Lung microvascular endothelial cell (primary cell): ENCODE results near the gene AKR7A3. TPM values are rescaled to one million over a fixed set of nuclear protein-coding genes. Genes with fewer than 3 reads are reported as not detected.

Experiments
- DNase-seq, 2 donors: peaks; one replicate each; pipeline versions ENCODE4 v3.0.0 to v3.0.0-alpha.2; 2010; ENCODE audit warnings: low read depth in 2 of 2
- total RNA-seq: library from RNA; depleted of rRNA; stranded (reverse); fragments of >200 nt; gene quantifications from 2 replicates; pipeline ENCODE4 v1.2.1, GENCODE V29; 2014

The AKR7A3 gene
- total RNA-seq, 1 donor from 2014 or later = under 0.01 TPM

GRCh38 chr1:19255288-19255687 lies 33.3 kb downstream of the AKR7A3 start:
- no peak for DNase-seq

- DNase-seq = no peak
These were observed 34.2 kb downstream of the AKR7A3 start for GRCh38 chr1:19254416-19254815.

GRCh38 chr1:19251305-19252196 lies 37.0 kb downstream of the AKR7A3 start, which contains the start of the genes EMC1 and MRTO4:
TSS of gene EMC1 (minus strand) at chr1:19251524. CDS start at chr1:19251509, 15 bp downstream.
TSS of gene MRTO4 (plus strand) at chr1:19251805. CDS start at chr1:19251836, 31 bp downstream.
- peak; percentile 83 to 86 for DNase-seq

- no peak for DNase-seq
These were observed 37.8 kb downstream of the AKR7A3 start for GRCh38 chr1:19250629-19251304.

GRCh38 chr1:19240673-19241538 lies 47.7 kb downstream of the AKR7A3 start:
- peak; percentile 67 to 78 for DNase-seq

GRCh38 chr1:19239876-19240275 lies 48.7 kb downstream of the AKR7A3 start:
- peak; percentile 20 to 27 for DNase-seq

GRCh38 chr1:19234224-19234623 lies 54.3 kb downstream of the AKR7A3 start:
- no peak for DNase-seq

Other genes with a start within 250 kb of the AKR7A3 start
- 66.3 and 71.4 TPM in 2 replicates for gene UBR4, start 78.5 kb downstream of the AKR7A3 start, total RNA-seq
- gene EMC1, start 37.2 kb downstream of the AKR7A3 start, total RNA-seq = 39.4 and 43.3 TPM in 2 replicates
- gene MRTO4, start 37.0 kb downstream of the AKR7A3 start, total RNA-seq = 16.7 and 17.0 TPM in 2 replicates
- 42.1 and 48.6 TPM in 2 replicates for gene AKR7A2, start 23.4 kb upstream of the AKR7A3 start, total RNA-seq
- 10.7 and 12.3 TPM in 2 replicates for gene SLC66A1, start 23.6 kb upstream of the AKR7A3 start, total RNA-seq
- 104 and 109 TPM in 2 replicates for gene CAPZB, start 196.8 kb upstream of the AKR7A3 start, total RNA-seq